ENCODE data around the gene CCL5.

The CCL5 gene

GRCh38 chr17:35842239-35842638 is 37.9 kb downstream of the CCL5 start:
- Histone ChIP-seq H3K4me3 (no peak overlapping the region), H3K27ac (no peak overlapping the region)

- Histone ChIP-seq H3K4me3 (no peak overlapping the region), H3K27ac (no peak overlapping the region)
Measured at GRCh38 chr17:35841505-35841904, 38.7 kb downstream of the CCL5 start.

- no peak overlapping the region for H3K4me3 ChIP-seq
- no peak overlapping the region for H3K27ac ChIP-seq
Measured at GRCh38 chr17:35841101-35841500, 39.1 kb downstream of the CCL5 start.

GRCh38 chr17:35825206-35825605 is 55.0 kb downstream of the CCL5 start:
- H3K4me3 ChIP-seq: no peak overlapping the region
- H3K27ac ChIP-seq: no peak overlapping the region
